Cardiac fibroblast (primary cell): ENCODE measurements around the gene CRADD.
A peak's percentile ranks its signal among the peaks of the same experiment; 100 is the strongest.
"Not testable (repeated sequence)": the region's sequence is repeated elsewhere in the genome, so short reads cannot be mapped to it uniquely, and the experiment has no call there.

Experiments
- DNase-seq, 2 donors: peaks; one replicate each; pipeline versions ENCODE4 v3.0.0 to v3.0.0-alpha.2; 2010; ENCODE audit warnings: low read depth in 2 of 2
- H3K4me3 ChIP-seq, 2 donors: replicated peaks in 1 of 2; 1 replicate in 1 of 2; 2 replicates in 1 of 2; pipeline ENCODE4 v1.5.1; 2011; ENCODE audit warnings: low read depth in 2 of 2, low read length in 2 of 2, mild to moderate bottlenecking in 2 of 2, moderate library complexity in 1 of 2
- TF ChIP-seq, protein P1 (sequence below): IDR thresholded peaks from one replicate; pipeline ENCODE4 v1.5.1; 2011; ENCODE audit warnings: low read depth, mild to moderate bottlenecking, low read length, inconsistent platforms

The CRADD gene

GRCh38 chr12:93793983-93794382 lies 116.8 kb downstream of the CRADD start:
- TF ChIP-seq, protein P1, sequence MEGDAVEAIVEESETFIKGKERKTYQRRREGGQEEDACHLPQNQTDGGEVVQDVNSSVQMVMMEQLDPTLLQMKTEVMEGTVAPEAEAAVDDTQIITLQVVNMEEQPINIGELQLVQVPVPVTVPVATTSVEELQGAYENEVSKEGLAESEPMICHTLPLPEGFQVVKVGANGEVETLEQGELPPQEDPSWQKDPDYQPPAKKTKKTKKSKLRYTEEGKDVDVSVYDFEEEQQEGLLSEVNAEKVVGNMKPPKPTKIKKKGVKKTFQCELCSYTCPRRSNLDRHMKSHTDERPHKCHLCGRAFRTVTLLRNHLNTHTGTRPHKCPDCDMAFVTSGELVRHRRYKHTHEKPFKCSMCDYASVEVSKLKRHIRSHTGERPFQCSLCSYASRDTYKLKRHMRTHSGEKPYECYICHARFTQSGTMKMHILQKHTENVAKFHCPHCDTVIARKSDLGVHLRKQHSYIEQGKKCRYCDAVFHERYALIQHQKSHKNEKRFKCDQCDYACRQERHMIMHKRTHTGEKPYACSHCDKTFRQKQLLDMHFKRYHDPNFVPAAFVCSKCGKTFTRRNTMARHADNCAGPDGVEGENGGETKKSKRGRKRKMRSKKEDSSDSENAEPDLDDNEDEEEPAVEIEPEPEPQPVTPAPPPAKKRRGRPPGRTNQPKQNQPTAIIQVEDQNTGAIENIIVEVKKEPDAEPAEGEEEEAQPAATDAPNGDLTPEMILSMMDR, result no peak
- peak; percentile 82 to 83 for DNase-seq

DNA sequence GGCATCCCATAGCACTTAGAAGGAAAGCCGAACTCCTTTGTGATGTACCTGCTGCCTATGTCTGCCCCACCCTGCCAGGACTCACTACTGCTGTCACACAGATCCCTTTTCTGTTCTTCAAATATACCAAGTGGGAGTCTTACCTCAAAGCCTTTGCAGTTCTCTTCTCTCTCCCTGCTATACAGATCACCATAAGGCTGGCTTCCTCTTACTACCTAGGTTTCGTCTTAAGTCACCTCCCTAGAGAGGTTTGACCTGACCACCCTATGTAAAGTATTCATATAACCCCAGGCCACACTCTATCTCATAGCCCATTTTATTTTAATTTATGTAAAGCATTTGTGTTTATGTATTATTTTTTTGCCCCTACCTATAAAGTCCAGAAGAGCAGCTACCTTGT lies 117.6 kb downstream of the CRADD start:
- H3K4me3 ChIP-seq, result no peak overlapping the region
- TF ChIP-seq, protein P1, result no peak
- no peak for DNase-seq

More at GRCh38 chr12:93793983-93794382, 116.8 kb downstream of the CRADD start:
- no peak overlapping the region for H3K4me3 ChIP-seq

GRCh38 chr12:93795352-93795751 lies 118.2 kb downstream of the CRADD start:
- DNase-seq, result no peak
- TF ChIP-seq, protein P1, result no peak
- H3K4me3 ChIP-seq, result no peak overlapping the region

DNA sequence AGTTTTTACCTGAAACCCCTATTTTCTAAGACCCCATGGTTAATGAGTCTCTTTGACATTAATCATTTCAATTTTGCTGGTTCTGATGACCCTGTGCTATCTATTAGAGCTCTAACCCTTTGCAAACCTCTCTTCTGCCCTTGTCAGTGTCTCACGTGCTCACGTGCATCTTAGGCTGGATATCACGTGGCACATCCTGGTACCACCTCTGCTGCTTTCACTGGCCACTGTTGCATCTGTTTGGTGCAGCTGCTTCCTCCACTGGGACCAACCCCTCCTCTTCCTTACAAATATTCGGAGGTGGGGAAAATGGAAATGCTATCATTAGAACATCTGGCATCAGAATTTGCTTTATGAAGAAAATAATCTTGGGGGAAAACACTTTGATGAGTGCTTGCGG lies 119.6 kb downstream of the CRADD start:
- TF ChIP-seq, protein P1, result no peak
- H3K4me3 ChIP-seq, result no peak overlapping the region
- no peak for DNase-seq

DNA sequence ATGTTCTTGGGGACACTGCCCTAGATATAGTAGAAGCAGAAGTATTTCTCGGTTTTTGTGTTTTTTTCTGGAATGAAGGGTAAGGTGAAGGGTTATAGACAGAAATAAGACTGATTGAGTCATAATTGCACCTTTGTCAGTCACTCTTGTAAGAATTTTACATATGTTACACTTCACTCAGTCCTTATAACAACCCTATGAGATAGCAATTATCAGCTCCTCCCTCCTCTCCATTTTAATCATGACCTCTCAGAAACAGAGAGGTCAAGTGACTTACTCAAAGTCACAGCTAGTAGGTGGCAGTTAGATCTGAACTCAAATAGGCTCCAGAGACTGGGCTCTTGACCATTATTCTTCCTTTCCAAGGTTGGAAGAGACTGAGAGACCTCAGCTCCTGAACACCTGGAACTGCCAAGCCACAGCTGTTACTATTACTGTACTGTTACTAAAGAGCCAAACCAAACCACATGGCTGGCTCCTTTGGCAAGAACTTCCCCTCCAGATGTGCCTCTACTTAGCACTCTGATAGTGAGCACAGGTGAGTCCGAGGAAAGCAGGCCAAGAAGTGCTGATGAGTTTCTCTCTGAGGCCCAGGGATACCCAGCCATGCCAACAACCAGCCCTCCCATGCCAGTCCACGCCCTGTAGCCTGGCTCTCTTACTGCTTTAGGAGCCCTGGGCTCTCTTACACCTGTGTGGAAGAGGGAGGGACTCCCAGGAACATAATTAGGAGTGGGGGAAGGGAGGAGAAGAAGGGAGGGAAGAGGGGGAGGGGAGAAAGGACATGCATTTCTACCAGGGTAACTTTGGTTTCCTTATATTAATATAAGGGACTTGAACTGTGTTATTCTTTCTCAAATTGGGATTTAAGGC lies 121.3 kb downstream of the CRADD start:
- no peak overlapping the region for H3K4me3 ChIP-seq
- TF ChIP-seq, protein P1, result no peak
- no peak for DNase-seq

DNA sequence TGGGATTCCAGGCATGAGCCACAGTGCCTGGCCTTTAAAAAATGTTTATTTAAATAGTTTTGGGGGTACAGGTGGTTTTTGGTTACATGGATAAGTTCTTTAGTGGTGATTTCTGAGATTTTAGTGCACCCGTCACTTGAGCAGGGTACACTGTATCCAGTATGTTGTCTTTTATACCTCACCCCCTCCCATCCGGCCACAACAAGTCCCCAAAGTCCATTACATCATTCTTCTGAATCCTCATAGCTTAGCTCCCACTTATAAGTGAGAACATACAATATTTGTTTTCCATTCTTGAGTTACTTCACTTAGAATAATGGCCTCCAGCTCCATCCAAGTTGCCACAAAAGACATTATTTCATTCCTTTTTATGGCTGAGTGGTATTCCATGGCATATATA lies 124.5 kb downstream of the CRADD start:
- not testable (repeated sequence) for DNase-seq, H3K4me3 ChIP-seq

DNA sequence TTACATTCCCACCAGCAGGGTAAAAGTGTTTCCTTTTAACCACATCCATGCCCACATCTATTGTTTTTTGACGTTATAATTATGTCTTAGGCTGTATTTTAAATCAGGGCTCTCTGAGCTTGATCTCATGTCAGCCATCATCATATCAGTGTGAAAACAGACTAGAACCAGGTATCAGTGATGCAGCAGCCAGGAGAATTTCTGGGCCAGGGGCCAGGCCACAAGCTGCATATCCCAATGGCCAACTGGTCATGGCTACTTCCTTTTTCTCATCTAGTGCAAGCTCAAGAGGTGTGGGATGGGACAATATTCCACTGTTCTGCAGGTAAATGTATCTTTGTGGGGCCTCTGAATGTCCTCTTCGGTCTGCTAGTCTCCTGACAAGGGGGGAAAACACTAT lies 125.1 kb downstream of the CRADD start:
- TF ChIP-seq, protein P1, result no peak
- peak in 1 of 2 donors; percentile 25 for DNase-seq
- H3K4me3 ChIP-seq, result no peak overlapping the region
